Stimulated activated CD4-positive, alpha-beta T cell treated with anti-CD3 and anti-CD28 coated beads, Interleukin-2, amount 100 ng/mL, for 4 hours (primary cell): Measurements from ENCODE around the gene RAB3GAP1.

Experiments
- DNase-seq: peaks from one replicate; pipeline ENCODE4 v3.0.0-alpha.2; 2020; ENCODE audit warnings: low read depth

RAB3GAP1 gene

DNA sequence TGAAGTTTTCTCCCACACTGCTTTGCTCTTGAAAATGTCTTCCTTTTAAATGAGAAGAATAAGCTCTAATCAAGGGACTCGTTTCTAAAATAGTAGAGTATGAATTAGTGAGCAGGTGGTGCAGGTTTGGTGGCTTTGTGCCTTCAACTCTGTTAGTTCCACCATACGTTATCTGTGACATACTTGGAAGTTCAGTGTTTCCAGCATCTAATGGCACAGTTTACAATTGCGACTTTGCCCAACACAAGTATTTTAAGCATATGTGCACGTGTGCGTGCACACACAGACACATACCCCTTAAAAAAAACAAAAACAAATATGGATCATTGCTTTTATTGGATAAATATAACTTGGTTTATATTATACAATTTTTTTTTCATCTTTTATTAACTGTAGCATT, 111.8 kb downstream of the RAB3GAP1 start:
- no peak for DNase-seq

DNA sequence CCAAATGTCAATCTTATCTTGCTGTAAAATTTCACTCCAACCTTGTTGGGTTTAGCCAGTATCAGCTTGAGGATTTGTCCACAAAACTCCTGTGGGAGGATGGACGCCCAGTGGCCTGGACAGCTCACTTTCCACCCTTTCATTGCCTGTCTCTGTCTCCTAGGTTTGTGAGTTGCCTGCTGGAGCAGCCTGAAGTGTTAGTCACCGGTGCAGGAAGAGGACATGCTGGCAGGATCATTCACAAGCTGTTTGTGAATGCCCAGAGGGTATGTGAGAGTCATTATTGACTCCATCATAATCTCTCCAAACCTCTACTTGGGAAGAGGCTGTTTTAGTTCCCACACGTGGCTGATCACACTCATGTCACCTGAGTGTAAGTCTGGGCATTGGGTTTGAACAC, 112.3 kb downstream of the RAB3GAP1 start:
- no peak for DNase-seq

DNA sequence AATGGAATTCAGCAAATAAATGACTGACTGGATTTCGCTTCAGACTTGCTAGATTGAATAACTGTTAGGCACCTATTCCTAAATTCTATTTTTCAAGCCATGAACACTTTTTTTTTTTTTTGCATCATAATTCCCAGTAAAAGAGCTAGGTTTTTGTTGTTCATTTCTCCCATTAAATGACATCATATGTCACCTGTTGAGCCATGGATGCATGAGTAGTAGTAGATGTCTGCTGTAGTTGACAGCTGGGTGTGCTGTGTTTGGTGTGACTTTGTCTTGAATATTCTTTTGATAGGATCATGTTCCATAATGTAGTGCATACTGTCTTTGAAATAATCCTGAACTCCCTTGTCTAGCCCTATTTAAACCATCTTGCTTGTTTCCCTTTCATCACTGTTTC, 115.2 kb downstream of the RAB3GAP1 start:
- DNase-seq, result no peak

DNA sequence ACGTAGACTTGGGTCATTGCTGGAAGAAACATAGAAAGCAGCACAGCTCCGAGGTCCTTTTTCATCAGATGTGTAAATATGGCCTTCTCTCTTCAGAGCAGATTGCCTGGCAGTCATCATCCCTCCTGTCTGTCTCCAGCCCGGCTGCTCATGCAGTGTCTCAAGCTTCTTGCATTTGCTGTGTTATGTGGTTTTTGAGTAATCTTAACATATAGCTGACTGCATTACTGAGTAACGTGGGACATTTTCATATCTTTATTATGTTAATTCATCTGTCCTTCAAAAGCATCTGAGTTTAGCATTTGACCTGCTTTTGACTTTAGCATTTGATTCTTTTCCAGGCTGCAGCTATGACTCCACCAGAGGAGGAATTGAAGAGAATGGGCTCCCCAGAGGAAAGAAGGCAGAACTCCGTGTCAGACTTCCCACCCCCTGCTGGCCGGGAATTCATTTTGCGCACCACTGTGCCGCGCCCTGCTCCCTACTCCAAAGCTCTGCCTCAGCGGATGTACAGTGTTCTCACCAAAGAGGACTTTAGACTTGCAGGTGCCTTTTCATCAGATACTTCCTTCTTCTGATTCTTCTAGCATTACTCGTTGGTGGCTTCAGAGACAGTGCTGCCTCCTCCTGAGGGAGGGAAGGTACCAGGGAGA, 116.2 kb downstream of the RAB3GAP1 start:
- DNase-seq, result no peak

DNA sequence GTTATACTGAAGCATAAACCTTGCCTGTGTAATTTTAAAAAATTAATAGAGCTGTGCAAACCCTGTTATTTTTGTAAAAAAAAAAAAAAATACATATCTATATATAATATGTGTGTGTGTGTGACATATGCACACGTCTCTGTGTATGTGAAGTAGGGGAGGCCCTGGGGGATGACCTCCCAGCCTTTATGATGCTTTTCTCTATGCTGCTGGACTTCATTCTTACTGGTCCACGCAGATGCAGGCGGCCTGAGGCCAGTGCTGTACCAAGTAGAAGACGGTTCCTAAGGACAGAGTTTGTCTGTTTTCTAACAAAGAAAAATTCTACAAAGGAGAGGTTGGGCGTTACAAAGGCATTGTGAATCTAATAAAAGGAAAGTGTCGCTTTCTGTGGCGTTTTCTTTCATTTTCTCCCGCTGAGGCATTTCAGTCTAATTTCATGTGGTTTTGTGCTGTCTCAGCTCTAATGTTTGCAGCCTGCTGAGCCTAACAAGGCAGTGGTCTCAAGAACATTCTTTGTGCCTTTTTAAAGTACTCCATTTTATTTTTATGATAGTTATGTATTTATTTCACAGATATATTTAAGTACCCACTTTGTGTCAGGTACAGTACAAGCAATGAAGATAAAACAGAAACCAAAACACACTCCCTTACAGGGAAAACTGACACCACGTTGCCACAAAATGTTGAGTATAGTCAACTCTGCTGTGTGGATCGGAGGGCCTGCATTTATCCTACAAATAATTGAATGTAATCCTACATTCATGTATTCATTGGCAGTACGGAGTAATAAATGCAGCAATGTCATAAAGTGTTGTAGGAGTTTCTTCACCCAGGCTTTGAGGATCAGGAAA, 118.0 kb downstream of the RAB3GAP1 start:
- DNase-seq, result no peak

DNA sequence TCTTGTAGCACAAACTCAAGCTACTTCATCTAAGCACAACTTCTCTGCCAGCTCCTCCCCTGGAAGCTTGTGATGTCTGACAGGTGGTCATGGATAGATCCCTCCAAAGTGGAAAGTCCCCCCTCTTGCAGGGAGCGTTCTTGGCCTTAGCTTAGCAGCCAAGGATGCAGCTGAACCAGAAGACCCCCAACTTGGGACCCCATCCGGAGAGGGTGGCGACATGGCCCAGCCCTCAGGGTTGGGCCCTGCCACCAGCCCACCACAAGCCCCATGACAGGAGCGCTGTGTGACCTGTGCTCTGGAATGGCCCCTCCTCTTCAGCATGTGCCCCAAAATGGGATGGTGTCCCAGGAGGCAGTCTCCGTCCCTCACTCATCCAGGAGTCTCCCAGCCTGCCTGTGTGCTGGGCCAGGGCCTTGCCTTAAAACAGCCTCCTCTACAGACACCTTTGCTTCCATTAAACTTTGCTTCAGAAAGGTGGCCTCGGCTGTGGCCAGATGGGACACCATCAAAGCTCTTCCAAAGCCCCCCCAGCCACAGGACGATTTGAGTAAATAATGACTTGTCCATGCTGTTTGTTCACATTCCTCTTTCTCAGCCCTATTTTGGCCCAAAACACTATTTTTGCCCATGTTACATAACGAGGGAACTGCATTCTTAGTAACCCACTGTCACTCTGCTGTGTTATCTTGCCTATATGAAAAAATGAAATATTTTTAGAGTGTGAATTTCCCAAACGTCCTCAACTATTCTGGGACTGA, 122.1 kb downstream of the RAB3GAP1 start:
- DNase-seq, result no peak

DNA sequence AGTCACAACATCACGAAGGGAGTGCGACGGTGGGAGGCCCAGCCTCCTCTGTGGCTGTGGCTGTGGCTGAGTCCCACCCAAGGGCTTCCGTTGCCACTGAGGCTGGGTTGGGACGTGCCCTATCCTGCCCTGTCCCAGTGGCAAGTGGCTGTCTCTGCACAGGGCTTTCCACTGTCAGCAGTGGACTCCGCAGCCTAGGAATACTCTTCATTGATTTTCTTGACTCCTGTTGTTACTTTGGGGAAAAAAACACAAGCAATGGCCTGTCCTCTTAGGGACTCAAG, 122.7 kb downstream of the RAB3GAP1 start:
- no peak for DNase-seq

DNA sequence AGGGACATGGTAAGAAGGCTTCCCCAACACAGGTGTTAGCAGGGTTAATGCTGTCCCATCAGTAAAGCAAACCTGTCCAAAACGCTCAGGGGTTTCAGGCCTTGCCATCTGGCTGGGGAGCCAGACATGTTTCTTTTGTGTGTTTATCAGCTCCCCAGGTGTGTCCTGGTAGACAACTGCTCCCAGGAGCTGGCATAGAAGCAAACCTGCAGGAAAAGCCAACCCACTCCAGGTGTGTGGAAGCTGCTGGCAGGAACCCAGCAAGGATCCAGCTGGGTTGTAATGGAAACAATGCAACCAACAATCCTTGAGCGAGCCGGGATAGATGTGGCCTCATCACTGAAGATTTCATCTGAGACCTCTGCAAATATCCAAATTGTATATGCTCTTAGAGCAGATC, 123.1 kb downstream of the RAB3GAP1 start:
- DNase-seq, result no peak

DNA sequence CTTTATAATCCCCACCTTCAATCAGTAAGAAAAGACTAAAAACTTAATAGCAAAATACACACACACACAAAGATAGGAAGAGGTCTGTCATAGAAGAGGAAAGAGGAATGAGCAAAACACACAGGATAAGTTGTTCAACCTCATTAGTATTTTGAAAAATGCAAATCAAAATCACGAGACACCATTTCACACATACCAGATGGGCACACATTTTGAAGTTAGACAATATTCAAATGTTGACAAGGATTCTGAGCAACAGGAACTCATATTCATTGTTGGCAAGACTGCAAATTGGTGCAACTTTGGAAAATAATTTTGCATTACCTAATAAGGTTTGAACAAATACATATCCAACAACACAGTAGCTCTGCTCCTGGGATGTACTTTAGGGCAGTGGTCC, 127.6 kb downstream of the RAB3GAP1 start:
- DNase-seq, result no peak

DNA sequence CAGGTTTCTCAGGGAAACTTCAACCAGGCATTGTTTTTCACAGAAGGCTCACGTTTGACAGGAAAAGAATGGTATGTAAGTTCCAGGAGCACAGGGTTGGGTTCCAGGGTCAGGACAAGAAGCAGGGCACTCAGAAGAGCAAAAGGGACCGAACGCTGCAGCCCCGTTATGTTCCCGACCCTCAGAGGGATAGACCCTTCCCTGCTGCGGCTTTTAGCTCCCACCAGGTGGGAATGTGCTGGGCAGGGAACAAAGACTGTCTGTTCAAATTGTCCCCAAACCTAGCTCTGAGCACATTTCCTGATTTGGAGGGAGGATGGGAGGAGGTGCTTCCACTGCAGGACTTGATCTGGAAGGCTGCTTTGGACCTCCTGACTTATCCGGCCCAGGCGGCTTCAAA, 130.1 kb downstream of the RAB3GAP1 start:
- DNase-seq, result no peak

DNA sequence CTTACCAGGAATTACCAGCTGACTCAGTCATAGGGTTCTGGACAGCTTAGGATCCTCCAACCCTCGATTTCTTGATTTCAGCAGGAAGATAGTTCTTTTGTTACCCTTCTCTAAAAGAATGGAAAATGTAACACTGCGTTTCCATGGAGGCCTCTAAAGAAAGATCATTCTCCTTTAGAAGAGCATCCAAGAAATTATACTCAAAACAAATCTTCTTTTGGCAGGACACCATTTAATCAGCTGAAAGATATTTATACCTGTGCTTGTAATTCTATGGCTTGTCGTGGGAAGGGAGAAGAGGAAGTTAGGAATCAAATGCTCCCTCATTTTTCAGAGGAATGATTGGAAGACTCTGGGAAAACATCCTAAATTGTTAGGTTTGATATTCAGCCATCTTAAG, 130.5 kb downstream of the RAB3GAP1 start:
- DNase-seq, result no peak

DNA sequence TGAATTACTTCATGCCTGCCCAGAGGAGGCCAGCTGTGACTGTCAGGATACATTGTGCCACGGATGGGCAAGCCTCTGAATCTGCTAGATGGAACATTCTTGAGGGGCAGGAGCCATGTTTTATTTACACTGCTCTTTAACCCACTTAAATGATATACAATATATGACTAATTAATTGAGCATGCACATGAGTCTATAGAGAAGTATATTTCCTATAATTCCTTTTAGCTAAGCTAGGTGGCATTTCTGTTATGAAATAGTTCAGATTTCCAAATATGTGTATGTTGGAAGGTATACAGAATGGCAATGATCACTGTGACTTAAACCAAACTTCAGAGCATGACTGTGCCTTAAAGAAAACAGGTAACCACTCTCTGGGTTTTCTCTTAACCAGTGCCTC, 131.7 kb downstream of the RAB3GAP1 start:
- no peak for DNase-seq

DNA sequence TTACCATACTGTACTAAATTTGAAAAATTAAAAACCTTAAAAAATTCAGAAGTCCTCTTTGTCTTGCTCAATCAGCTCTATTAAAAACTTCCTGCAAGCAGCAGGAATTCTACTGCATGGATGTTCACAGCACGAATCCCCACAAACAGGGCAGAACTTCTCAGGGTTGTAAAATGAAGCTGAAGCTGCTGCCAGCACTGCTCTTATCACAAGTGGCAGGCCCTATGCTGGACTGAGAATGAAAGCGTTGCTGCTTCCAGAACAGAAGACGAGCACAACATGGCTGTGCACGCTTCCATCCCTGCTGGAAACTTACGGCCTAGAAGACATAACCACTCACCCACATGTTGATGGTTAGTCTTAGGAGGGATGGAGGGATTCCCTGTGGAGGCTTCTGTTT, 134.0 kb downstream of the RAB3GAP1 start:
- no peak for DNase-seq

DNA sequence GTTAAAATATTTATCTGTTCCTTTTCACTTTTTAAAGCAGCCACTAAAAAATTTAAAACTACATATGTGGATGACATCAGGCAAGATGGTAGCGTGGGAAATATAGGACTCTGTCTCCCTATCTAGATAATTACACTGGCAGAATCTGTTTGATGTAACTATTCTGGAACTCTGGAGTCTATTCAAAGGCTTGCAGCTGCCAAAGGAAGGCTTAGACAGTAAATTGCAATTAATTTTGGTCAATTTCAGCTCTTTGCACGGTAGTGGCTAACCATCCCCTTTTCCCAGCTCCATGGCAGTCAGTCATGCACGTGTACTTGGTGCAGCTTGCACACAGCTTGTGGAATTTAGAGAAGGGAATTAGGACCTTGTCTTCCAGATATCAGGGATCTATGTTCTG, 135.2 kb downstream of the RAB3GAP1 start:
- no peak for DNase-seq

DNA sequence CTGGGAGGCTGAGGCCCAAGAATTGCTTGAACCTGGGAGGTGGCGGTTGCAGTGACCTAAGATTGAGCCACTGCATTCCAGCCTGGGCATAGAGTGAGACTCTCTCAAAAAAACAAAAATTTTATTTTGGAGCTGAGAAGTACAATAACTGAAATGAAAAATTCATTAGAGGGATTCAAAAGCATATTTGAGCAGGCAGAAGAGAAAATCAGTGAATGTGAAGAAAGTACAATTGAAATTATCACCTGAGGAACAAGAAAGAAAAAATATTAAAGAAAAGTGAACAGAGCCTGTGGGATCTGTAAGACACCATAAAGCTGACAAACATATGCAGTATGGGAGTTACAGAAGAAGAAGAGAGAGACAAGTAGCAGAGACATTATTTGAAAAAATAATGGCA, 137.1 kb downstream of the RAB3GAP1 start:
- no peak for DNase-seq

DNA sequence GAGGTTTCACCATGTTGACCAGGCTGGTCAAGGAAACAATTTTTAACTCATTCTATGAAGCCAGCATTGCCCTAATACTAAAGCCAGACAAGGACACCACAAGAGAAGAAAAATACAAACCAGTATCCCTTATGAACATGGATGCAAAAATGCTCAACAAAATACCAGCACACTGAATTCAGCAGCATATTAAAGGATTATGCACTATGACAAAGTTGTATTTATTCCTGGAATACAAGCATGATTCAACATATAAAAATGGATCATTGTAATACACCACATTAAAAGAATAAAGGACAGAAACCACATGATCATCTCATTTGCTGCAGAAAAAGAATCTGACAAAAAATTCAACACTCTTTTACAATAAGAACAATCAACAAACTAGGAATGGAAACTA, 138.7 kb downstream of the RAB3GAP1 start:
- DNase-seq, result no peak

DNA sequence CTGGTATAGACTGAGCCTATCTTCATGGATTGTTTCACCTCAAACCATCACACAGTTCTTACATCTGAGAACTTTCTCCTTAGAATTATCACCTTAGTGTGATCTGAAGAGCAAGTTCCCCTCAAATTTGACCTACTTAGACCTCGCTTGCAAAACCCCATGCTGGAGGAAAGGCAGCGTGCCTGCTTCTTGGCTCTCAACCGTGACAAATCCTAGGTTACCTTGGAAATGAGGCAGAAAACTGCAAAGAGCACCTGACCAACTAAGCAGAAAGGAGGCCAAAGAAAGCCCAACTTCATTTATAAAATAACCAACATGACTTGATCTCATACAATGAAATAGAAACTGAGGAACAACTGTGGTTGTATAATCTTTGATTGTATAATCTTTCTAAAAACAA, 146.4 kb downstream of the RAB3GAP1 start:
- no peak for DNase-seq

DNA sequence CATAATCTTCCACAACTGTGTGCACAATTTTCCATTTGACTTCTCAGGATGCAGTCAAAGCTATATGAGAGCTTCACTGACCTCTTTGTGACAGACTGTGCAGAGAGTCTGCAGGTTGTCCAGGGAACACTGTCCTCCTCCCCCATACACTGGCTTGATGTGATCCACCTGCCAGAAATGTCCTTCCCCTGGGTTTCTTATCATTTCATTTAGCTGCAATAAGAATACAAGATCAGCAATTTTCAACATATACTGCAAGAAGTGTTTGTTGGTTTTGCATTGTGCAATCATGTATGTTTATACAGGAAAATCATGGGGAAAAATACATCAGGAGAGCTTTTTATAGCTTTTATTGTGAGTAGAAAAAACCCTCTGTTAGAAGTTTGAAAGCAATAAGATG, 150.7 kb downstream of the RAB3GAP1 start:
- DNase-seq, result no peak

DNA sequence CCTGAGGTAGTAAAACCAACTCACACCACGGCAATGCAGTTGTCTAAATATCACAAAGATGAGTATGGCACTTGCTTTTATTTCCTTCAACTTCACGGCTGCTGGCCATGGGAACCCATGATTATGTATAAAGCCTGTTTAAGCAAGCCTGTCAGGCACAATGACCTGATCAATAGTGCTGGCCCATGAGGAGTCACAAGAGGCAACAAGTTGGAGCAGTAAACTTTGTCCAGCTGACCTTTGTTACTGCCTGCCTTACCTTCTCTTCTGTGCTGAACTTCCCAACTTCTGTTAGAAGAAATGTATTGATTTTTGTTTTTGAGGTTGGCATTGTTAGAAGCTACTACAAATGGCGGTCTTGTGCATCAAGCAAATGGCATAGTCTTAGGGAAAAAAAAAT, 151.9 kb downstream of the RAB3GAP1 start:
- DNase-seq, result no peak

DNA sequence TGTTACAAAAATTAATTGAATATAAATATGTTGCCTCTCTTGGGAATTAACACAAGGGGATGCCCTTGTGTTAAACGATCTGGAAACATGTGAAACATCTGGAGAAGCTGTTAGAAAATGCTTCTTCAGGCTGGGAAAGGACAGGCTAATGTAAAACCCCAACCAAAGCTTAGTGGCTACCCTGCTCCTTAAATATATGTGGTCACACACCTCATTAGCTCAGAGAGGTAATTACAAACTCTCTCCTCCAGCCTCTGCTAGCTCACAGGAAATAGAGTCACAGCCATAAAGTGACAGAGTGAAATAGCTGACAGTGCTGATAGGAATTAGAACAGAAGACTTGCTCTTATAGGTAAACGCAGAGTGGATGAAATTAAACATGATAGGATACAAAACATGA, 155.9 kb downstream of the RAB3GAP1 start:
- DNase-seq, result no peak

DNA sequence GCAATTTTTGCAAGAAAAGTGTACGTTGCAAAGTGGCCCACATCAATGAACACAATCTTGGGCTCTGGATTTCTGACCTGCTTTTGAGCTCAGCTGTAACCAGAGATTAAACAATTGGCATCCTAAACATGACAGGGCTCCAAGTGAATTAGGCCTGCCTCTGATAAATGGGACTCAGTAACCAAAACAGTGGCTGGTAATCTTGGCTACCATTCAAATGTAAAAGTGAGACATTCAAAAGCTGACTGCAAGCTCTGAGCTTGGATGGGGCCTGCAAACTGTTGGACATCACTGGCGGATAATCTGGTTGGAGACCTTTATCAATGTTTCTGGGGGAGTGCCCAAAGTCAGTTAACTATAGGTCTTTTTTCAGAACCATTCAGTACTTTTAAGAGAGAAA, 160.7 kb downstream of the RAB3GAP1 start:
- no peak for DNase-seq

DNA sequence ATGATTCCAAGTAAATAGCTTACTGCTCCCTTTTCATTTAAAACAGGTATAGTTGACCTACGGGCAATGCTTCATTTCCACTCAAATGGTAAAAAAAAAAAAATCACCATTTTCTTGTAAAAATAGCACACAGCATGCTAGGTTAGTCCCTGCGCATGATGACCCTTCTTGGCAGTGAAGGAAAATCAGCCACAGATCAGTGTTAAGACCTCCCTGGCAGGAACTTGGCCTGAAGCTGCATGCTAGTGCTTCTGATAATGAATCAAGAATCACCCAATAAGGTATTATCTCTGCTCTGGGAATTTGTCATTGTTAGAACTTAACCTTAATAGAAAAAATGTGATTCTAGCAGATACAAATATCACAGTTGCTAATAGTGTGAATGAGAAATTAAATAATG, 166.3 kb downstream of the RAB3GAP1 start:
- no peak for DNase-seq

DNA sequence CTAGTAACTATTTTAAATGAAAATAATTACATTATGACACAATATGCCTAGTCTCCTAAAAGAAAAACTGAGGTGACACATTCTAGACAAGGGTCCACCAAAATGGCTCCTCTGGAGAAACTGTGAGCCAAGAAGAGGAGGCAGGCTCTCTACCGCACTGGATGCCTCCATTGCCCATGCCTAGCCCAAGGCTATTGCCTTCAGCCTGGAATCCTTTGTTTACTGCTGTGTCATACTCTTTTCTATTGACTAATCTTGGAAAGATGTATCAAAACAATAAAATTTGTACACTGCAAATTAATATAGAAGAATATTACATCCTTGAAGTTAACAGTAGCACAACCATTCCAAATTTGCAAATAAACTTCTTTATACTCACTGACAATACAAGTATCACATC, 167.1 kb downstream of the RAB3GAP1 start:
- no peak for DNase-seq
